Peyer's patch (tissue), 4 donors: ENCODE data around the gene F2.

Source experiments
- CTCF ChIP-seq, 6 experiments: fragments of 450-650 bp in 4 of 6; fragments of 200-600 bp in 2 of 6; sonication (generic) in 1 of 6; IDR thresholded peaks; one replicate each; pipeline ENCODE4 v1.5.1; 2017 to 2019; ENCODE audit warnings: antibody characterized with exemption in 6 of 6, mild to moderate bottlenecking in 3 of 6, moderate library complexity in 1 of 6
- POLR2A ChIP-seq, 2 donors: fragments of 450-650 bp; IDR thresholded peaks; one replicate each; pipeline ENCODE4 v1.5.1; 2017; ENCODE audit warnings: antibody characterized with exemption in 2 of 2, mild to moderate bottlenecking in 2 of 2, moderate library complexity in 2 of 2

GRCh38 chr11:46677991-46678740 lies 40.8 kb upstream of the F2 start:
- TF ChIP-seq POLR2A (IDR thresholded peaks at IDR 0.05) (no peak), CTCF (IDR thresholded peaks at IDR 0.05) (no peak)
